Measurements from ENCODE around the gene DDR1.

DDR1 gene

GRCh38 chr6:30912746-30913520 is 28.6 kb downstream of the DDR1 start:
- H3K4me3 ChIP-seq (ENCODE audit: low read depth, low read length) = no peak overlapping the region
- CTCF ChIA-PET = interaction anchor here (0.7 to 24.2 kb wide), 21 partner anchors 9 to 234 kb away, joined by 3 to 1346 read pairs (median 20); partner anchors contain the start of genes DDR1 and MUCL3
- DNase-seq (ENCODE audit: low read depth, low spot score) = no peak
- POLR2A ChIA-PET = interaction anchor here (1.0 to 1.6 kb wide), 4 partner anchors 132 to 175 kb away, joined by 3 to 5 read pairs (median 4); no protein-coding TSS in a partner anchor
- TF ChIP-seq CTCF (IDR thresholded peaks at IDR 0.05; ENCODE audit: insufficient read depth, low read length, missing control alignments) = no peak

GRCh38 chr6:30913721-30914075 is 29.4 kb downstream of the DDR1 start:
- no peak for TF ChIP-seq CTCF (IDR thresholded peaks at IDR 0.05; ENCODE audit: insufficient read depth, low read length, missing control alignments)
- DNase-seq (ENCODE audit: low read depth, low spot score) = no peak
- H3K4me3 ChIP-seq (ENCODE audit: low read depth, low read length) = peak overlapping the region; percentile 60
- ChIA-PET CTCF (interaction anchor here (0.6 to 24.2 kb wide), 30 partner anchors 10 to 235 kb away, joined by 3 to 1346 read pairs (median 12); partner anchors contain the start of genes DDR1, MUCL3, PSORS1C1 and SFTA2), POLR2A (interaction anchor here (0.6 to 2.5 kb wide), 9 partner anchors 9 to 174 kb away, joined by 3 to 11 read pairs (median 4); no protein-coding TSS in a partner anchor)

DNA sequence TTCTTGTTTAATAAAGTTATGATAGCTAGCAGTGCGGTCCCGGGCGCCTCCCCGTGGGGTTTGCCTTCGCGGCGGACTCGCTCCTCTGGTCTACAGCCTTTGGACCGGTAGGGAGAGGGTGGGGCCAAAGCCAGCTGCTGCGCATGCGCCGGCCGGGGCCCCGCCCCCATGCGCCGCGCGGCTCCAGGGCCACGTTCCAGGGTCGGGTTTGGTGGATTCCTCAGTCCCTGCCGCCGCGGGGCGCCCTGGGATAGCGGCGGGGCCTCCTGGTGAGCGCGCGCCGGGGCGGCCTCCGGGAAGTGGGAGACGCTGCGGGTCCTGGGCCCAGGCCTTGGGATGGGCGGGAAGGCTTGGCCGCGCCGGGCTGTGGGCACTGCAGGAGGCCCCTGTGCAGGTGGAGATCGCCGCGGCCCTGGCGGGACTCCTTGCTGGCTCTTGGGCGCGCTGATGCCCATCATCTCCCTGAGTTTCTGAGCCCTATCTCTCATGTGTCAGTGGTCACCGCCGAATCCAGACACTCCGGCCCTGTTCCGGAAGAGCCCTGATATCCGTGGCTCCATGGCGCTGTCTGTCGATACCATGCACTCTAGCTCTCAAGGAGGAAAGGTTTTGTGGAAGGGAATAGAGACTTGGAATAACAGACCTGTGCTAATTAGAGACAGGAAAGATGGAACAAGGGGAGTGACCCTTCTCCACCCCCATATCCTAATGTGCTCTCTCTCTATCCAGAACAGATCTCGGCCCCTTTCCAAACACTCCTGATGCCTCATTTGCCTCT is 29.9 kb downstream of the DDR1 start, which contains the start of gene VARS2:
Gene VARS2 (plus strand): TSS at position 163 of the 778 bp plus-strand sequence. CDS start 599 bp downstream, at position 762.
- TF ChIP-seq CTCF (IDR thresholded peaks at IDR 0.05; ENCODE audit: insufficient read depth, low read length, missing control alignments) = peak; percentile 52
- peak within 1 kb of the TSS; percentile 60 for H3K4me3 ChIP-seq (ENCODE audit: low read depth, low read length)
- no peak for DNase-seq (ENCODE audit: low read depth, low spot score)
- POLR2A ChIA-PET = interaction anchor here (0.6 to 2.5 kb wide), 10 partner anchors 9 to 173 kb away, joined by 3 to 11 read pairs (median 4); no protein-coding TSS in a partner anchor
- CTCF ChIA-PET = interaction anchor here (0.6 to 24.2 kb wide), 40 partner anchors 10 to 453 kb away, joined by 3 to 1346 read pairs (median 9); partner anchors contain the start of genes DDR1, MUCL3, PSORS1C1 and SFTA2

DNA sequence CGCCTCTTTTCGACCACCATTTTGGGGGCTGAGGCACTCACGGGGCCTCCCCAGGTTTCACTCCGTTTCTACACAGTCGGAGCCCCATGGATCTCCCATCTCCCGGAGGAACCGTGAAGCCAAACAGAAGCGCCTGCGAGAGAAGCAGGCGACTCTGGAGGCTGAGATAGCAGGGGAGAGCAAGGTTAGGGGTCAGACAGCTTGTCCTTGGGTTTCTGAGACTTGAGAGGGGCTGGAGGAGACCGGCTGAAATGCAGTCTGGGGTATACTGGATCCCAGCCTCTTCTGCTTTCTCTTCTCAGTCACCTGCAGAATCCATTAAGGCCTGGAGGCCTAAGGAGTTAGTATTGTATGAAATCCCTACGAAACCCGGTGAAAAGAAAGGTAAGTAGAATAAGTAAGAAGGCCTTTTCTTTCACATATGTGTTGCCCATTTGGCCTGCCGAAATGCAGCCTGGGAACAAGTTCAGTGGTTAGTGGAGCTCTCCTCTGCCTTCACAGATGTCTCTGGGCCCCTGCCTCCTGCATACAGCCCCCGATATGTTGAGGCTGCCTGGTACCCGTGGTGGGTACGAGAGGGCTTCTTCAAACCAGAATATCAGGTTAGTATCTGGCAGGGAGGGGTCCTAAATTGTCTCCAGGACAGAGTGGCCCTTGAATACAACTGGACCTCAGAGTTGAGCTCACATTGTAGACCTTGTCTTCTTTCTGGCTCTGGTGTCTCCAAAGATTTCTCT is 30.7 kb downstream of the DDR1 start:
- CTCF ChIA-PET = interaction anchor here (0.8 to 24.2 kb wide), 43 partner anchors 10 to 452 kb away, joined by 3 to 1346 read pairs (median 9); partner anchors contain the start of genes DDR1, MUC21, MUCL3 and PSORS1C1
- H3K4me3 ChIP-seq (ENCODE audit: low read depth, low read length) = peak overlapping the region; percentile 60
- POLR2A ChIA-PET = interaction anchor here (1.6 to 2.5 kb wide), 2 partner anchors 156 to 165 kb away, joined by 4 to 11 read pairs; no protein-coding TSS in a partner anchor
- TF ChIP-seq CTCF (IDR thresholded peaks at IDR 0.05; ENCODE audit: insufficient read depth, low read length, missing control alignments) = no peak
- no peak for DNase-seq (ENCODE audit: low read depth, low spot score)

DNA sequence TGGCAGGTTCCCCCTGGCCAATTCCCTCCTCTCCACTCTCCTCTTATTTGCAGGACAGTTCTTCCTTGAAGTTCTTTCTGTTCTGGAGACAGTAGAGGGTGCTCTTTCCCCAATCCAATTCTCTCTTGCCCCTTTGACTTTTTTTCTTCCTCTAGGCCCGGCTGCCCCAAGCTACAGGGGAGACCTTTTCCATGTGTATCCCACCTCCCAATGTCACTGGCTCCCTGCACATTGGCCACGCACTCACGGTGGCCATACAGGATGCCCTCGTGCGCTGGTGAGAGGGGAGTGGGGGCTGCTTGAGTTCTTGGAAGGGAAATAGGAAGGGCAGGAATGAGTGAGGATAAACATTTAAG is 31.2 kb downstream of the DDR1 start:
- CTCF ChIA-PET = interaction anchor here (0.8 to 24.2 kb wide), 41 partner anchors 10 to 452 kb away, joined by 3 to 1346 read pairs (median 10); partner anchors contain the start of genes DDR1, MUC21, MUCL3 and PSORS1C1
- TF ChIP-seq CTCF (IDR thresholded peaks at IDR 0.05; ENCODE audit: insufficient read depth, low read length, missing control alignments) = peak; percentile 58
- DNase-seq (ENCODE audit: low read depth, low spot score) = no peak
- POLR2A ChIA-PET = interaction anchor here (2.5 kb wide), 1 partner anchor 164 kb away, joined by 11 read pairs; no protein-coding TSS in a partner anchor
- H3K4me3 ChIP-seq (ENCODE audit: low read depth, low read length) = no peak overlapping the region

Data from AG04449 (cell line).